ENCODE measurements around the gene KRTAP16-1. TPM values are rescaled to one million over a fixed set of nuclear protein-coding genes. Genes with fewer than 3 reads are reported as not detected.

The KRTAP16-1 gene
- total and polyA plus RNA-seq, 10 of the 15 experiments (the other 5 are each of a cell fraction or from before 2014, with no cell fraction given) = 0.23 TPM; not detected in 9

DNA sequence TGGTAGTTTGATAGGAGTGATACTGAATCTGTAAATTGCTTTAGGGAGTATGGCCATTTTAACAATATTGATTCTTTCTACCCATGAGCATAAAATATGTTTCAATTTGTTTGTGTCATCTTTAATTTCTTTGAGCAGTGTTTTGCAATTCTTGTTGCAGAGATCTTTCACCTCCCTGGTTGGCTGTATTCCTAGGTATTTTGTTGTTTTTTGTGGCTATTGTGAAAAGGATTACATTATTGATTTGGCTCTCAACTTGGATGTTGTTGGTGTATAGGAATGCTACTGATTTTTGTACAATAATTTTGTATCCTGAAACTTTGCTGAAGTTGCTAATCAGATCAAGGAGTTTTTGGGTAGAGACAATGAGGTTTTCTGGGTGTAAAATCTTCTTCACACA lies 50.7 kb downstream of the KRTAP16-1 start:
- no peaks in the 10 kb centered on the region for H4K20me1 ChIP-seq (ENCODE audit: control insufficient read depth, insufficient read depth)
- H3K79me2 ChIP-seq (ENCODE audit: control insufficient read depth, insufficient read depth, low read length) = no peaks in the 10 kb centered on the region
- no peaks in the 10 kb centered on the region for H3K36me3 ChIP-seq (ENCODE audit: control insufficient read depth in 2 of 2, insufficient read depth in 2 of 2, low read length in 1 of 2)
- RAD21 ChIA-PET (ENCODE audit: unreplicated experiment) = no interaction called here
- H3K9ac ChIP-seq (ENCODE audit: control insufficient read depth, insufficient read depth, low read length) = no peak overlapping the region
- FAIRE-seq = no peak
- SMC1A ChIA-PET (ENCODE audit: uncharacterized antibody, unreplicated experiment) = no interaction called here
- H3K4me1 ChIP-seq (ENCODE audit: control insufficient read depth, insufficient read depth, low read length) = no peaks in the 10 kb centered on the region
- intact Hi-C loops (cut with micrococcal nuclease; ENCODE audit: unreplicated experiment) (no loop called here), in situ Hi-C loops (cut with MboI) (no loop called here)
- TF ChIP-seq, protein P1, sequence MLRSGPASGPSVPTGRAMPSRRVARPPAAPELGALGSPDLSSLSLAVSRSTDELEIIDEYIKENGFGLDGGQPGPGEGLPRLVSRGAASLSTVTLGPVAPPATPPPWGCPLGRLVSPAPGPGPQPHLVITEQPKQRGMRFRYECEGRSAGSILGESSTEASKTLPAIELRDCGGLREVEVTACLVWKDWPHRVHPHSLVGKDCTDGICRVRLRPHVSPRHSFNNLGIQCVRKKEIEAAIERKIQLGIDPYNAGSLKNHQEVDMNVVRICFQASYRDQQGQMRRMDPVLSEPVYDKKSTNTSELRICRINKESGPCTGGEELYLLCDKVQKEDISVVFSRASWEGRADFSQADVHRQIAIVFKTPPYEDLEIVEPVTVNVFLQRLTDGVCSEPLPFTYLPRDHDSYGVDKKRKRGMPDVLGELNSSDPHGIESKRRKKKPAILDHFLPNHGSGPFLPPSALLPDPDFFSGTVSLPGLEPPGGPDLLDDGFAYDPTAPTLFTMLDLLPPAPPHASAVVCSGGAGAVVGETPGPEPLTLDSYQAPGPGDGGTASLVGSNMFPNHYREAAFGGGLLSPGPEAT (IDR thresholded peaks at IDR 0.05; ENCODE audit: low read depth) = no peak
- TF ChIP-seq RAD51 (IDR thresholded peaks at IDR 0.05) (no peak), SMAD5 (IDR thresholded peaks at IDR 0.05; ENCODE audit: low read depth) (no peak), SUZ12 (IDR thresholded peaks at IDR 0.05; ENCODE audit: unreplicated experiment) (no peak), TARDBP (IDR thresholded peaks at IDR 0.05; ENCODE audit: borderline replicate concordance) (no peak), ASH2L (IDR thresholded peaks at IDR 0.05; ENCODE audit: borderline replicate concordance, low read depth) (no peak), SMARCA5 (IDR thresholded peaks at IDR 0.05) (no peak), STAT3 (IDR thresholded peaks at IDR 0.05; ENCODE audit: low read depth, low read length) (no peak), NRF1 (conservative IDR thresholded peaks at IDR 0.05; ENCODE audit: low read depth, low read length) (no peak), BMI1 (IDR thresholded peaks at IDR 0.05; ENCODE audit: borderline replicate concordance) (no peak)
- TF ChIP-seq, protein P2, sequence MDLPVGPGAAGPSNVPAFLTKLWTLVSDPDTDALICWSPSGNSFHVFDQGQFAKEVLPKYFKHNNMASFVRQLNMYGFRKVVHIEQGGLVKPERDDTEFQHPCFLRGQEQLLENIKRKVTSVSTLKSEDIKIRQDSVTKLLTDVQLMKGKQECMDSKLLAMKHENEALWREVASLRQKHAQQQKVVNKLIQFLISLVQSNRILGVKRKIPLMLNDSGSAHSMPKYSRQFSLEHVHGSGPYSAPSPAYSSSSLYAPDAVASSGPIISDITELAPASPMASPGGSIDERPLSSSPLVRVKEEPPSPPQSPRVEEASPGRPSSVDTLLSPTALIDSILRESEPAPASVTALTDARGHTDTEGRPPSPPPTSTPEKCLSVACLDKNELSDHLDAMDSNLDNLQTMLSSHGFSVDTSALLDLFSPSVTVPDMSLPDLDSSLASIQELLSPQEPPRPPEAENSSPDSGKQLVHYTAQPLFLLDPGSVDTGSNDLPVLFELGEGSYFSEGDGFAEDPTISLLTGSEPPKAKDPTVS (IDR thresholded peaks at IDR 0.05; ENCODE audit: low read depth, low read length) = no peak
- TF ChIP-seq, protein P3, sequence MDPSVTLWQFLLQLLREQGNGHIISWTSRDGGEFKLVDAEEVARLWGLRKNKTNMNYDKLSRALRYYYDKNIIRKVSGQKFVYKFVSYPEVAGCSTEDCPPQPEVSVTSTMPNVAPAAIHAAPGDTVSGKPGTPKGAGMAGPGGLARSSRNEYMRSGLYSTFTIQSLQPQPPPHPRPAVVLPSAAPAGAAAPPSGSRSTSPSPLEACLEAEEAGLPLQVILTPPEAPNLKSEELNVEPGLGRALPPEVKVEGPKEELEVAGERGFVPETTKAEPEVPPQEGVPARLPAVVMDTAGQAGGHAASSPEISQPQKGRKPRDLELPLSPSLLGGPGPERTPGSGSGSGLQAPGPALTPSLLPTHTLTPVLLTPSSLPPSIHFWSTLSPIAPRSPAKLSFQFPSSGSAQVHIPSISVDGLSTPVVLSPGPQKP (IDR thresholded peaks at IDR 0.05; ENCODE audit: low read depth, low read length) = no peak
- TF ChIP-seq, protein P4, sequence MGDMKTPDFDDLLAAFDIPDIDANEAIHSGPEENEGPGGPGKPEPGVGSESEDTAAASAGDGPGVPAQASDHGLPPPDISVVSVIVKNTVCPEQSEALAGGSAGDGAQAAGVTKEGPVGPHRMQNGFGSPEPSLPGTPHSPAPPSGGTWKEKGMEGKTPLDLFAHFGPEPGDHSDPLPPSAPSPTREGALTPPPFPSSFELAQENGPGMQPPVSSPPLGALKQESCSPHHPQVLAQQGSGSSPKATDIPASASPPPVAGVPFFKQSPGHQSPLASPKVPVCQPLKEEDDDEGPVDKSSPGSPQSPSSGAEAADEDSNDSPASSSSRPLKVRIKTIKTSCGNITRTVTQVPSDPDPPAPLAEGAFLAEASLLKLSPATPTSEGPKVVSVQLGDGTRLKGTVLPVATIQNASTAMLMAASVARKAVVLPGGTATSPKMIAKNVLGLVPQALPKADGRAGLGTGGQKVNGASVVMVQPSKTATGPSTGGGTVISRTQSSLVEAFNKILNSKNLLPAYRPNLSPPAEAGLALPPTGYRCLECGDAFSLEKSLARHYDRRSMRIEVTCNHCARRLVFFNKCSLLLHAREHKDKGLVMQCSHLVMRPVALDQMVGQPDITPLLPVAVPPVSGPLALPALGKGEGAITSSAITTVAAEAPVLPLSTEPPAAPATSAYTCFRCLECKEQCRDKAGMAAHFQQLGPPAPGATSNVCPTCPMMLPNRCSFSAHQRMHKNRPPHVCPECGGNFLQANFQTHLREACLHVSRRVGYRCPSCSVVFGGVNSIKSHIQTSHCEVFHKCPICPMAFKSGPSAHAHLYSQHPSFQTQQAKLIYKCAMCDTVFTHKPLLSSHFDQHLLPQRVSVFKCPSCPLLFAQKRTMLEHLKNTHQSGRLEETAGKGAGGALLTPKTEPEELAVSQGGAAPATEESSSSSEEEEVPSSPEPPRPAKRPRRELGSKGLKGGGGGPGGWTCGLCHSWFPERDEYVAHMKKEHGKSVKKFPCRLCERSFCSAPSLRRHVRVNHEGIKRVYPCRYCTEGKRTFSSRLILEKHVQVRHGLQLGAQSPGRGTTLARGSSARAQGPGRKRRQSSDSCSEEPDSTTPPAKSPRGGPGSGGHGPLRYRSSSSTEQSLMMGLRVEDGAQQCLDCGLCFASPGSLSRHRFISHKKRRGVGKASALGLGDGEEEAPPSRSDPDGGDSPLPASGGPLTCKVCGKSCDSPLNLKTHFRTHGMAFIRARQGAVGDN (IDR thresholded peaks at IDR 0.05) = no peak
- no peak for ATAC-seq
- H2AFZ ChIP-seq (ENCODE audit: control insufficient read depth, low read depth, low read length) = no peak overlapping the region
- BruUV-seq (replicated peaks) = no TSS peak
- CTCF ChIA-PET = no interaction called here
- no peak overlapping the region for H3K27ac ChIP-seq (ENCODE audit: control insufficient read depth, insufficient read depth)
- H3K4me2 ChIP-seq (ENCODE audit: control insufficient read depth, insufficient read depth) = no peak overlapping the region
- H3K4me3 ChIP-seq = no peak overlapping the region
- no peak for DNase-seq (ENCODE audit: low read depth, low spot score)
- no peaks in the 10 kb centered on the region for H3K9me3 ChIP-seq (replicated peaks; ENCODE audit: control insufficient read depth, insufficient read depth, low read length)
- H3K27me3 ChIP-seq (replicated peaks in 1 of 2; ENCODE audit: control insufficient read depth in 2 of 2, insufficient read depth in 2 of 2, low read length in 1 of 2) = no peaks in the 10 kb centered on the region; a peak in 2 of 4 replicates
- POLR2A ChIA-PET = no interaction called here
